G401 (cell line): ENCODE results near the gene GJC1. TPM values are rescaled to one million over a fixed set of nuclear protein-coding genes. Genes with fewer than 3 reads are reported as not detected.
A peak's percentile ranks its signal among the peaks of the same experiment; 100 is the strongest.
"Not testable (repeated sequence)": the region's sequence is repeated elsewhere in the genome, so short reads cannot be mapped to it uniquely, and the experiment has no call there.

Source experiments
- DNase-seq: peaks from one replicate; pipeline ENCODE4 v3.0.0-alpha.2; 2015; ENCODE audit warnings: low spot score
- in situ Hi-C: cut with HindIII; loops from 2 replicates; pipeline ENCODE4 v1.10.0; 2016; ENCODE audit warnings: low sequenced_read_pairs, mixed read lengths
- total RNA-seq: library from RNA; depleted of rRNA; stranded (reverse); fragments of >200 nt; shearing (Covaris generic); gene quantifications from 2 replicates; pipeline ENCODE4 v1.2.3, GENCODE V29; 2014

Gene GJC1
- total RNA-seq, 1 experiment from 2014 or later: 71.0 TPM

- in situ Hi-C loops: no loop called here
- DNase-seq: no peak
These were observed 60.9 kb downstream of the GJC1 start for GRCh38 chr17:44769230-44769629.

- in situ Hi-C loops: no loop called here
These were observed 61.5 kb downstream of the GJC1 start for GRCh38 chr17:44768505-44769142.

GRCh38 chr17:44767493-44767892 is 62.6 kb downstream of the GJC1 start:
- no peak for DNase-seq
- in situ Hi-C loops: no loop called here

More at GRCh38 chr17:44768505-44769142, 61.5 kb downstream of the GJC1 start:
- no peak for DNase-seq

GRCh38 chr17:44766409-44767038 is 63.6 kb downstream of the GJC1 start:
- no peak for DNase-seq
- in situ Hi-C loops: no loop called here

- in situ Hi-C loops: no loop called here
These were observed 64.1 kb downstream of the GJC1 start for GRCh38 chr17:44765965-44766364.

GRCh38 chr17:44763170-44763569 is 66.9 kb downstream of the GJC1 start:
- DNase-seq: no peak
- in situ Hi-C loops: no loop called here

More at GRCh38 chr17:44765965-44766364, 64.1 kb downstream of the GJC1 start:
- no peak for DNase-seq

GRCh38 chr17:44761932-44762810 is 67.9 kb downstream of the GJC1 start:
- DNase-seq: no peak
- in situ Hi-C loops: no loop called here

- peak; percentile 56 for DNase-seq
- in situ Hi-C loops: no loop called here
These were observed 69.4 kb downstream of the GJC1 start for GRCh38 chr17:44760474-44761308.

- in situ Hi-C loops: no loop called here
- no peak for DNase-seq
These were observed 70.2 kb downstream of the GJC1 start for GRCh38 chr17:44759916-44760243.

GRCh38 chr17:44759086-44759915 is 70.8 kb downstream of the GJC1 start:
- DNase-seq: no peak
- in situ Hi-C loops: no loop called here

- DNase-seq: peak; percentile 56
- in situ Hi-C loops: no loop called here
These were observed 71.5 kb downstream of the GJC1 start, which contains the start of gene ADAM11 for GRCh38 chr17:44758414-44759085. ADAM11 (plus strand) TSS chr17:44758988; CDS start chr17:44759200, 212 bp downstream.

GRCh38 chr17:44757918-44758413 is 72.1 kb downstream of the GJC1 start:
- in situ Hi-C loops: no loop called here
- no peak for DNase-seq

- in situ Hi-C loops: no loop called here
- no peak for DNase-seq
These were observed 72.8 kb downstream of the GJC1 start for GRCh38 chr17:44757045-44757917.

GRCh38 chr17:44755180-44755579 is 74.9 kb downstream of the GJC1 start:
- in situ Hi-C loops, DNase-seq: not testable (repeated sequence)

GRCh38 chr17:44754276-44754675 is 75.8 kb downstream of the GJC1 start:
- no peak for DNase-seq
- in situ Hi-C loops: no loop called here

GRCh38 chr17:44752953-44753861 is 76.9 kb downstream of the GJC1 start:
- in situ Hi-C loops: no loop called here
- DNase-seq: no peak
